ENCODE data around the gene PCBP3.

PCBP3 gene

GRCh38 chr21:45790427-45790826, 146.9 kb downstream of the PCBP3 start:
- Histone ChIP-seq H3K36me3 (ENCODE audit: insufficient read depth, low read length) (no peaks in the 10 kb centered on the region), H3K9me3 (replicated peaks; ENCODE audit: low read length) (no peaks in the 10 kb centered on the region), H3K27me3 (ENCODE audit: control insufficient read depth, insufficient read depth, low read length) (peaks cover 18% of the 10 kb centered on the region), H3K9ac (ENCODE audit: low read depth, low read length) (no peak overlapping the region), H3K4me2 (ENCODE audit: low read length) (no peak overlapping the region), H3K4me3 (ENCODE audit: low read length) (no peak overlapping the region), H3K4me1 (ENCODE audit: control insufficient read depth, insufficient read depth, low read length) (no peaks in the 10 kb centered on the region)

GRCh38 chr21:45791562-45792418, 148.3 kb downstream of the PCBP3 start:
- Histone ChIP-seq H3K4me3 (ENCODE audit: low read length) (no peak overlapping the region), H3K9ac (ENCODE audit: low read depth, low read length) (no peak overlapping the region), H3K27me3 (ENCODE audit: control insufficient read depth, insufficient read depth, low read length) (peaks cover 22% of the 10 kb centered on the region), H3K9me3 (replicated peaks; ENCODE audit: low read length) (no peaks in the 10 kb centered on the region), H3K36me3 (ENCODE audit: insufficient read depth, low read length) (no peaks in the 10 kb centered on the region), H3K4me2 (ENCODE audit: low read length) (no peak overlapping the region), H3K4me1 (ENCODE audit: control insufficient read depth, insufficient read depth, low read length) (no peaks in the 10 kb centered on the region)

- H3K4me2 ChIP-seq (ENCODE audit: low read length): no peak overlapping the region
- no peak overlapping the region for H3K9ac ChIP-seq (ENCODE audit: low read depth, low read length)
- H3K27me3 ChIP-seq (ENCODE audit: control insufficient read depth, insufficient read depth, low read length): peaks cover 22% of the 10 kb centered on the region
- H3K4me3 ChIP-seq (ENCODE audit: low read length): no peak overlapping the region
- H3K9me3 ChIP-seq (replicated peaks; ENCODE audit: low read length): no peaks in the 10 kb centered on the region
- H3K4me1 ChIP-seq (ENCODE audit: control insufficient read depth, insufficient read depth, low read length): no peaks in the 10 kb centered on the region
- no peaks in the 10 kb centered on the region for H3K36me3 ChIP-seq (ENCODE audit: insufficient read depth, low read length)
Observed at GRCh38 chr21:45792682-45793383, 149.3 kb downstream of the PCBP3 start.

GRCh38 chr21:45794027-45794426, 150.5 kb downstream of the PCBP3 start:
- Histone ChIP-seq H3K27me3 (ENCODE audit: control insufficient read depth, insufficient read depth, low read length) (peaks cover 21% of the 10 kb centered on the region), H3K4me1 (ENCODE audit: control insufficient read depth, insufficient read depth, low read length) (no peaks in the 10 kb centered on the region), H3K36me3 (ENCODE audit: insufficient read depth, low read length) (no peaks in the 10 kb centered on the region), H3K9me3 (replicated peaks; ENCODE audit: low read length) (no peaks in the 10 kb centered on the region), H3K4me2 (ENCODE audit: low read length) (no peak overlapping the region), H3K9ac (ENCODE audit: low read depth, low read length) (no peak overlapping the region), H3K4me3 (ENCODE audit: low read length) (no peak overlapping the region)

GRCh38 chr21:45796003-45796402, 152.5 kb downstream of the PCBP3 start:
- no peaks in the 10 kb centered on the region for H3K36me3 ChIP-seq (ENCODE audit: insufficient read depth, low read length)
- H3K4me3 ChIP-seq (ENCODE audit: low read length): no peak overlapping the region
- H3K9ac ChIP-seq (ENCODE audit: low read depth, low read length): no peak overlapping the region
- no peaks in the 10 kb centered on the region for H3K9me3 ChIP-seq (replicated peaks; ENCODE audit: low read length)
- peaks cover 19% of the 10 kb centered on the region for H3K27me3 ChIP-seq (ENCODE audit: control insufficient read depth, insufficient read depth, low read length)
- H3K4me1 ChIP-seq (ENCODE audit: control insufficient read depth, insufficient read depth, low read length): no peaks in the 10 kb centered on the region
- no peak overlapping the region for H3K4me2 ChIP-seq (ENCODE audit: low read length)

GRCh38 chr21:45797338-45797737, 153.8 kb downstream of the PCBP3 start:
- Histone ChIP-seq H3K27me3 (ENCODE audit: control insufficient read depth, insufficient read depth, low read length) (peaks cover 28% of the 10 kb centered on the region), H3K9ac (ENCODE audit: low read depth, low read length) (no peak overlapping the region), H3K4me1 (ENCODE audit: control insufficient read depth, insufficient read depth, low read length) (no peaks in the 10 kb centered on the region), H3K36me3 (ENCODE audit: insufficient read depth, low read length) (no peaks in the 10 kb centered on the region), H3K9me3 (replicated peaks; ENCODE audit: low read length) (no peaks in the 10 kb centered on the region), H3K4me2 (ENCODE audit: low read length) (no peak overlapping the region), H3K4me3 (ENCODE audit: low read length) (no peak overlapping the region)

GRCh38 chr21:45799765-45800338, 156.3 kb downstream of the PCBP3 start:
- Histone ChIP-seq H3K36me3 (ENCODE audit: insufficient read depth, low read length) (no peaks in the 10 kb centered on the region), H3K4me3 (ENCODE audit: low read length) (no peak overlapping the region), H3K4me2 (ENCODE audit: low read length) (no peak overlapping the region), H3K4me1 (ENCODE audit: control insufficient read depth, insufficient read depth, low read length) (no peaks in the 10 kb centered on the region), H3K9ac (ENCODE audit: low read depth, low read length) (no peak overlapping the region), H3K9me3 (replicated peaks; ENCODE audit: low read length) (no peaks in the 10 kb centered on the region), H3K27me3 (ENCODE audit: control insufficient read depth, insufficient read depth, low read length) (peaks cover 29% of the 10 kb centered on the region)

- no peaks in the 10 kb centered on the region for H3K36me3 ChIP-seq (ENCODE audit: insufficient read depth, low read length)
- H3K4me3 ChIP-seq (ENCODE audit: low read length): no peak overlapping the region
- H3K4me2 ChIP-seq (ENCODE audit: low read length): no peak overlapping the region
- H3K27me3 ChIP-seq (ENCODE audit: control insufficient read depth, insufficient read depth, low read length): peaks cover 25% of the 10 kb centered on the region
- no peak overlapping the region for H3K9ac ChIP-seq (ENCODE audit: low read depth, low read length)
- no peaks in the 10 kb centered on the region for H3K9me3 ChIP-seq (replicated peaks; ENCODE audit: low read length)
- H3K4me1 ChIP-seq (ENCODE audit: control insufficient read depth, insufficient read depth, low read length): no peaks in the 10 kb centered on the region
Observed at GRCh38 chr21:45800339-45801080, 157.0 kb downstream of the PCBP3 start.

- H3K9ac ChIP-seq (ENCODE audit: low read depth, low read length): no peak overlapping the region
- no peaks in the 10 kb centered on the region for H3K36me3 ChIP-seq (ENCODE audit: insufficient read depth, low read length)
- peaks cover 21% of the 10 kb centered on the region for H3K27me3 ChIP-seq (ENCODE audit: control insufficient read depth, insufficient read depth, low read length)
- H3K4me2 ChIP-seq (ENCODE audit: low read length): no peak overlapping the region
- no peak overlapping the region for H3K4me3 ChIP-seq (ENCODE audit: low read length)
- no peaks in the 10 kb centered on the region for H3K4me1 ChIP-seq (ENCODE audit: control insufficient read depth, insufficient read depth, low read length)
- H3K9me3 ChIP-seq (replicated peaks; ENCODE audit: low read length): no peaks in the 10 kb centered on the region
Observed at GRCh38 chr21:45801129-45801964, 157.8 kb downstream of the PCBP3 start.

GRCh38 chr21:45801989-45802388, 158.5 kb downstream of the PCBP3 start:
- Histone ChIP-seq H3K9ac (ENCODE audit: low read depth, low read length) (no peak overlapping the region), H3K4me3 (ENCODE audit: low read length) (no peak overlapping the region), H3K4me2 (ENCODE audit: low read length) (no peak overlapping the region), H3K4me1 (ENCODE audit: control insufficient read depth, insufficient read depth, low read length) (no peaks in the 10 kb centered on the region), H3K36me3 (ENCODE audit: insufficient read depth, low read length) (no peaks in the 10 kb centered on the region), H3K27me3 (ENCODE audit: control insufficient read depth, insufficient read depth, low read length) (peaks cover 25% of the 10 kb centered on the region), H3K9me3 (replicated peaks; ENCODE audit: low read length) (no peaks in the 10 kb centered on the region)
